GM19455 (cell line): ENCODE results near the gene PMEPA1.

Experiments used
- ATAC-seq: cut with Tn5 transposase; IDR thresholded peaks from one replicate; pipeline ENCODE4 v1.9.1; 2021; ENCODE audit not compliant: unreplicated experiment

The PMEPA1 gene

DNA sequence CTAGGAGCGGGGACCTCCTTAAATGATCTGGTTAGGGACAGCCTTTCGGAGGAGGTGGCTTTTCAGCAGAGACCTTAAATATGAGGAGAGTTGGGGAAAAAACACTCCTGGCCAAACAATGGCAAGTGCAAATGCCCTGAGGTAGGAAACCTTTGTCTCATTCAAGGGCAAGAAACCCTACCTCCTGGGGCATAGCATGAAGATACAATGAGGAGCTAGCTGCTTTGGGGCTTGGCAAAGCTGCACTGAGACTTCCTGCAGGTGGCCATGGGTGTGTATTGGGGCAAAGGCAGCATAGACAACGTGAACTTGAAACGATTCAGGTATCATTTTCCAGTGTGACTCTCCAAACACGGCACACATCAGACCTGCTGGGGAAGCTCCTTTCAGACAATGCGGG is 30.7 kb downstream of the PMEPA1 start:
- ATAC-seq = no peak

- ATAC-seq = no peak
These were observed 31.5 kb downstream of the PMEPA1 start for GRCh38 chr20:57678340-57678739.

DNA sequence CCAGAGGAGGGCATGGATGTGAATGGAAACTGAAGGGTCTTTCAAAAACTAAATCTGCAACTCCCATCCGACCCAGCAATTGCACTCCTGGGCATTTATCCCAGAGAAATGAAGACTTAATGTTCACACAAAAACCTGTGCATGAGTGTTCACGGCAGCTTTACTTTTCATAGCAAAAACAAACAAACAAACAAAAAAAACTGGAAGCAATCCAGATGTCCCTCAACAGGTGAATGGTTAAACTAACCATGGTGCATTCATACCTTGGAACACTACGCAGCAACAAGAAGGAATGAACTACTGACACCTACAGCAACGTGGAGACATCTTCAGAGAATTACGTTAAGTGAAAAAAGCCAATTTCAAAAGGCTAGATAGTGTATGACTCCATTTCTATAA is 32.2 kb downstream of the PMEPA1 start:
- no peak for ATAC-seq

- no peak for ATAC-seq
These were observed 32.9 kb downstream of the PMEPA1 start for GRCh38 chr20:57676589-57677583.

- ATAC-seq = no peak
These were observed 34.0 kb downstream of the PMEPA1 start for GRCh38 chr20:57675773-57676172.

- ATAC-seq = no peak
These were observed 36.8 kb downstream of the PMEPA1 start for GRCh38 chr20:57672953-57673575.

GRCh38 chr20:57672164-57672563 is 37.7 kb downstream of the PMEPA1 start:
- no peak for ATAC-seq

- ATAC-seq = no peak
These were observed 38.2 kb downstream of the PMEPA1 start for GRCh38 chr20:57671662-57672061.

GRCh38 chr20:57671072-57671391 is 38.8 kb downstream of the PMEPA1 start:
- no peak for ATAC-seq

DNA sequence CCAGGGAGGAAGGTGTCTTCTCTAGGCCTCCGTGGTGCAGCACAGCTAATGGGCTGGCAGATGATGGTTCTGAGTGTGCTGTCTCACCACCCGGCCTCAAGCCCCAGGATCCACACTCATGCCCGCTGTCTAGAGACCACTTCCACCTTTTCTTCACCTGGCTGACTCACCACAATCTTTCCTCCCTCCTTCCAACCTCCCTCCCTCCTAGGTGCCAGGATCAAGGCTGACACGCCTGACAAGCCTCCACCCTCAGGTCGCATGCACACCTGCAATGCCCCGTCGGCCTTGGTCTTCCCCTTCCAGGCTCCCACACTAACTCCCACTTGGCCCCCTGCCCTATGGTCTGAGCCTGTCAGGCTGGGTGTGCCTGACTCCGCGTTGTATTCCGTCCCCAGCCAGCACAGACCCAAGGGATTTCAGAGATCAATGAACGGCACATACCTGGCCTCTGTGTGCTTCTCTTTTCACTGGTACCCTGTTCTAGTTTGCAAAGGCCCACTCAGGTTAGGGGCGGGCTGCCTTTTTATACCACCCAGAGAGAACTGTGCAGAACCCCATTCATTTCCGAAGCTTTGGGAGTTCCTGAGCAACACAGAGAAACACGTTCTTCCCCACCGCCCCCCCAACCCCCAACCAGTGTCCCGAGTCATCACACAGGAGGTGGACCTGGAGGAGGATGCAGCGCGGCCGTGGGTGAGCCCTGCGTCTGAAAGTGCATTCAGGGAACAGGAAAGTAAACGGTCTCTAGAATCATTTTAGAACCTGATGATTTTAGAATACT is 39.3 kb downstream of the PMEPA1 start:
- no peak for ATAC-seq

GRCh38 chr20:57669632-57670031 is 40.2 kb downstream of the PMEPA1 start:
- no peak for ATAC-seq

DNA sequence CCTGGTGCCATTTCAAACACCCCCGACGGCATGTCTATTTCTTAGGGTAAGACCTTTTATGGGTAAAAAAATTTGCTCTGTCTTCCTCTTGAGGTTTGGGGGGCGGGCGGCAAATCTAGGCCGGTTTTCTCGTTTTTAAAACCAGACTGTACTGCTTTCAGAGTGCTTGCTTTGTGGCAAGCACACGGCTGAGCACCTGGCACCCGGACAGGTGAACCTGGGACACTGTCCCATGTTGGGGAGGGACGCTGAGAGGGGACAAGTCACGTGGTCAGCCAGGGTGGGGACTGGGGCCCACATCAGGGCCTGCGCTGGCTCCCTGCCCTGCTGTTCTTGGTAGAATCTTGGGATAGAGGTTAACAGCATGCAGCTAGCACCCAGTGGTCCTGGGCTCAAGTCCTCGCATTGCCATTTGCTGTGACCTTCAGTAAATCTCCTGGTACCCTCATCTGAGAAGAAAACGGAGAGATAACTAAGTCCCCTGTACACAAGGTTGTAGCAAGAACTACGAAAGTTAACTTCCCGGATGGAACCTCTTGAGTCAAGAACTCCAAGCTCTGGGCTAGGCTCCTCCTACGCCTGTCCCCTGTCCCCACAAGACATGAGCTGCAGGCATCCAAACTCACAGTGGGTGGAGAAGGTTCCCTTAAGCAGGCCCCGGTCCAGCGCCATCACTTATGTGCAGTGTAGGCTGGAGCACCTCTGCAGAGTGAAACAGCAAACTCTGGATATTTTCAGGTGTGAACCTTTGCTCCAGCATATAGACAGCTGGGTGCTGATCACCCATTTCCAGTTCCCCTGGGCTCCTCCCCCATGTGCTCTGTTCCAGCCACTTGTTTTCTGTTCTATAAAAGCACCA is 41.7 kb downstream of the PMEPA1 start:
- ATAC-seq = no peak

GRCh38 chr20:57667388-57667787 is 42.4 kb downstream of the PMEPA1 start:
- no peak for ATAC-seq

GRCh38 chr20:57666834-57667157 is 43.0 kb downstream of the PMEPA1 start:
- ATAC-seq = no peak

DNA sequence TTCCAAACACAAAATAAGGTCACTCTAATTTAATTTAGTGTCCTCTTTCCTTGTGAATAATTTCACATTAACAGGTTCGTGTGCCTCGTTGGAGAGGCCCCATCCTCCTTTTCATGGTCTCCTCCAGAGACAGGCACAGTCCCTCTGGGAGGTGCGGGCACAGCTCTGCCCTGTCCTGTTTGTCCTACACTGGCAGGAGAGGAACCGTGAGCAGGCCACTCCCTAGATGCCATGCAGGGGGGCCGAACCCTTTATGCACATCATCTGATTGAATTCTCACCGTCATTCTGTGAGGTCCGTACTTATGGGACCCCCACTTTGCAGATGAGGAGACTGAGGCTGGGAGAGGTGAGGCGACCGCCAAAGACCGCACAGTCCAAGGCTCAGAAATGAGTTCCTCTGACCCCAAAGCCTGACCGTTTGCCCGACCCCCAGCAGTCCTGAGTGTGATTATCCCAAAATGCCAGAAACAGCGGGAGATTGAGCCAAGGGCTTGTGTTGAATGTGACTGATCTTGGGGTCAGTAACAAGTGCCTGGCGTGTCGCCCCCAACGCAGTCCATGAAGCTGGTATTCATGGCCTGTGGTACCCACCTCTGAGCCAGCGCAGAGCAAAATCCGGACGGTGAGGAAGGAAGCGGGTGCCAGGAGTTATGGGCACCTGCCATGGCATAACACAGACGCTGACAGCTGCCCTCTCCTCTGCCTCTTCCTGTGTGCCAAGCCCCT is 43.5 kb downstream of the PMEPA1 start:
- ATAC-seq = no peak

- no peak for ATAC-seq
These were observed 44.2 kb downstream of the PMEPA1 start for GRCh38 chr20:57665589-57665971.

- no peak for ATAC-seq
These were observed 44.8 kb downstream of the PMEPA1 start for GRCh38 chr20:57664924-57665588.

DNA sequence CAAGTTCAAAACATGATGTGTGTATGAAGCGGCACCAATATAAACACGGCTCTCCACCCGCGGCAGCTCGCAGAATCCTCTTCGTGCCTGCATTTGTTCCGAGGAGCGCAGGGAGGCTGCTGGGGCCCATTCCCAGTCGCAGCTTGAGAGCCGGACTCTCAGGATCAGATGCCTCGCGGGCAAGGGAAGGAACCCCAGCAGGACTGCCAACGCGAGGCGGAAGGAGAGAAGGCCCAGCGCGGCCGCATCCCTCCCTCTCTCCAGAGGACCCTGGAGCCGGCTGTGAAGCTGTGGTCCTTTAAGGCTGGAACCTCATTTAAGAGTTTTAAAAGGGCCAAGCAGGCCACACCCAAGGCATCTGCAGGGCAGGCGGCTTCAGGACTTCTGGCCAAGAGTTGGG is 45.3 kb downstream of the PMEPA1 start:
- ATAC-seq = no peak

- ATAC-seq = no peak
These were observed 45.9 kb downstream of the PMEPA1 start for GRCh38 chr20:57663681-57664451.
